Measurements from ENCODE around the gene ARHGEF19.

DNA sequence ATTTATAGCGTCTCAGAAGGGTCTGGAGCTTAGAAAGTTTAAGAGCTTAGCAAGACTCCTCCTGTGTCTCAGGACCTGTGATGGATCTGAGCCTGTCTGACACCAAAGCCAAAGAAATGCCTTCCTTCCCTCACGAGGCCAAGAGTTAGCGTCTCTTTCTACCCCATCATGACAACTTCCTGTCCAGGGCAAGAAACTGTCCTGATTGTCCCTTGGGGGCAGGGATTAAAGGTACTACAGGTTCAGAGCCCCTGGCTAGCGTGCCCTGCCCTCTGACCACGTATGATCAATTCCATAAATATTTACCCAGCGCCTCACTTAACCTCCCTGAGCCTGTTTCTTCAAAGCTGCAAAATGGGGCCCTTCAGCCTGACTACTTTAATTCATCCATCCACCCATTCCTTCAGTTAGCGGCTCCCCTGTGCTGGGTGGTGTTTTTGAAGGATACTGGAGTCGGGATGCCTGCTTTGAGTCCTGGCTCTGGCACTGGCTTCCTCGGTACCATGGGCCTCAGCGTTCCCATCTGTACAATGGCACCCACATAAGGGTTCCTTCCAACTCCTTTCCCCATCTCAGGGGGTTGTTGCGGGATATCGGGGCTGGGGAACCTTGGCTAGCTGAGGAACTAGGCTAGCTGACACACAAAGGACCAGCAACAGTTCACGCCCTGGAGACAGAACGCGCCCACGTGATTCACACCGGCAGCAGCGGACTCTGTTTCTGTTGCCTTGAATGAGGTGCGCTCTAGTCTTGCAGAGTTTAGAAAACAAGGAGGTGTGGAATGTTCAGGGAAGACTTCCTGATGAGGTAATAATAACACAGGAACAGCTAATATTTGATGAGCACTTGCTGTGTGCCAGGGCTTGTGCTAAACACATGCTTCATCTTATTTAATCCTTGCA, 33.6 kb downstream of the ARHGEF19 start:
- TF ChIP-seq, protein P1, sequence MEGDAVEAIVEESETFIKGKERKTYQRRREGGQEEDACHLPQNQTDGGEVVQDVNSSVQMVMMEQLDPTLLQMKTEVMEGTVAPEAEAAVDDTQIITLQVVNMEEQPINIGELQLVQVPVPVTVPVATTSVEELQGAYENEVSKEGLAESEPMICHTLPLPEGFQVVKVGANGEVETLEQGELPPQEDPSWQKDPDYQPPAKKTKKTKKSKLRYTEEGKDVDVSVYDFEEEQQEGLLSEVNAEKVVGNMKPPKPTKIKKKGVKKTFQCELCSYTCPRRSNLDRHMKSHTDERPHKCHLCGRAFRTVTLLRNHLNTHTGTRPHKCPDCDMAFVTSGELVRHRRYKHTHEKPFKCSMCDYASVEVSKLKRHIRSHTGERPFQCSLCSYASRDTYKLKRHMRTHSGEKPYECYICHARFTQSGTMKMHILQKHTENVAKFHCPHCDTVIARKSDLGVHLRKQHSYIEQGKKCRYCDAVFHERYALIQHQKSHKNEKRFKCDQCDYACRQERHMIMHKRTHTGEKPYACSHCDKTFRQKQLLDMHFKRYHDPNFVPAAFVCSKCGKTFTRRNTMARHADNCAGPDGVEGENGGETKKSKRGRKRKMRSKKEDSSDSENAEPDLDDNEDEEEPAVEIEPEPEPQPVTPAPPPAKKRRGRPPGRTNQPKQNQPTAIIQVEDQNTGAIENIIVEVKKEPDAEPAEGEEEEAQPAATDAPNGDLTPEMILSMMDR (IDR thresholded peaks at IDR 0.05): no peak
- TF ChIP-seq POLR2A (IDR thresholded peaks at IDR 0.05): no peak

Data from heart left ventricle (tissue), 13 donors.